Activated T-helper 1 cell treated with Interleukin-2 at 50 U/mL for 16 hours (primary cell): ENCODE data around the gene DNAI1.
"Not testable (repeated sequence)": the region's sequence is repeated elsewhere in the genome, so short reads cannot be mapped to it uniquely, and the experiment has no call there.

ENCODE experiments used
- DNase-seq: peaks from one replicate; pipeline ENCODE4 v3.0.0-alpha.2; 2020; ENCODE audit warnings: low read depth

Gene DNAI1

DNA sequence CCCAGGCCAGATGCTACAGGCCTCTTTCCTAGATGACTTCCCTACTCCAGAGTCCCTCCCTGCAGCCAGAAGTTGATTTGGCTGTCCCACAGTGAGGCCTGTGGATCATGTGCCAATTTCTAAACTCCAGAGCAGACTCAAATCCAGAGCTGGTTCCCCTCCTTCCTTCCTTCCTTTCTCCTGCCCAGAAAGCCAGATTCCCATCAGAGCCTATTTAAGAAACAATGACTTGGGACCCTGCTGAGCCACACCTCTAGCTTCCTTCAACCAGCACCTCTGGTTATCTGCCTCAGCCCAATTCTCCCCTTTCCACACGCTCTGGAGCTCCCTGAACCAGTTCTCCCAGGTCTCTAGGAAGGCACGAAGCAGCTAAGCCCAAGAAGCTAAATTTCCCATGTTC lies 7.5 kb upstream of the DNAI1 start:
- DNase-seq, result no peak

DNA sequence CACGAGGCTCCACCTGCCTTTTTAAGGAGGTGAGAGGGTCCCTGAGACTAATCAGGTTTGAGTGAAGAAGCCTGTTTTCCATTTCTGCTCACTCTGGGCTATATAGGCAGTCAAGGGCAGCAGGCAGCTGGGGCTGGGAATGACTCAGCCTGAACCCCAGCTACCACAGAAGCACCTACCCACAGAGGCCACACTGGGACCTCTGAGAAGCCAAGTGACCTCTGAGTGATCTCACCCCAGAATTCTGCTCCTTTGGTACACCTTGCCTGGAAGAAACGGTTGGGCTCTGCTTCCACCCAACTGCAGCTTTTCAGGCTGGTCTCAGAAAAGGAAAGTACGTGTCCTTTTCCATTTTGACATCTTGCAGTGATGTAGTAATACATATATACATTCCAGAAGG lies 7.1 kb upstream of the DNAI1 start:
- DNase-seq, result no peak

DNA sequence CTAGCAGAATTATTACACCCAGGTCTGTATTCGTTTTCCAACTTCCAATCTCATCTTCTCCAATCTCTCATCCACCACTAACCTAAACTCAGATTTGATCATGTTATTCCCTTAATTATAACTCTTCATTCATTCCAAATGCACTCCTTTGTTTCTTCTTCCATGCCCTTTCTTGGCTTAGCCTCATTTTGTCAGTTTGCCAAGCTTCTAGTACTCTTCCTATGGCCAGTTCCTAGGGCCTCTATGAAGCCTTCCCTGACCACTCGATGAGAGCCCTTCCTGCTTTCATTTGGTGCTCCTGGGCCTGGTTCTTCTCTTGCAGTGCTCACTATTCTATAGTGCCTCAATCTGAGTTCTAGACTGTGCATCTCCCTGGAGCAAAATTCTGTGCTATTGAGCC lies 6.0 kb upstream of the DNAI1 start:
- DNase-seq, result no peak

DNA sequence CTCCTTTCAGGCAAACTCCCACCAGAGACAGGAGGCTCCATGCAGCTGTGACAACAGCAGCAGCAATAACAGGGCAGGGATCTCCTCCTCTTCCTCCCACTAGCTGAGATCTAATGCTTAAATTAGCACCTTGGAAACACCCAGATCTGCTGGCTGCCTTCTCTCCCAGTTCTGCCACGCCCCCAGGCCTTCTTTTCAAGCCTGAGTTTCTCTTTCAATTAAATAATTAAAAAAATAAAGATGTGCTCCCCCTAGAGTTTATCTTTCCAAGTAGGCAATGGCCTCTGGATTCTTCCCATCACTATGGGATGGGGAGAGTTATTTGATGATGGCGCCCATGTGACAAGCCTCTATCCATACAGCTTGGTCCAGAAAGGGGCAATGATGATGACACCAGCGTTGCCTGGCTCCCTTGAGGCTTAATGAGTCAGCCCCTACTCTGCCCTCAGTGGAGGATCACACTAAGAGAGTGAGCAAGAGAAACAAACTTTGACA lies 4.0 kb upstream of the DNAI1 start:
- no peak for DNase-seq

DNA sequence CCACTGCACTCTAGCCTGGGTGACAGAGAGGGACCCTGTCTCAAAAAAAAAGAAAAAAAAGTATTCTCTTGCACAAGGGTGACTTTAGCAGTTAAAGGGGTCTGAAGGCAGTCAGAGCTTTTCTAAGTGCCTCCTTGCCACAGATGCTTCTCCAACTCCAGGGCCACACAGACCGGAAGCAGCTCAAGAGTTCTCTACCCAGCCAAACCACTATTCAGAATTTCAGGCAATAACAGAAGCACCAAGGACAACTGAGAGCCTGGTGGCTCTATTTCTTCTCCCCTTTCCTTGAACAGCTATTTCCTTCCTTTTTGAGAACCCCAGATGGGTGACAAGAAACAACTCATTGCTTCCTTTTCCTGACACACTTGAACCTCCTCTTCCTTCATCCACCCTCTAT lies 2.5 kb upstream of the DNAI1 start:
- no peak for DNase-seq

DNA sequence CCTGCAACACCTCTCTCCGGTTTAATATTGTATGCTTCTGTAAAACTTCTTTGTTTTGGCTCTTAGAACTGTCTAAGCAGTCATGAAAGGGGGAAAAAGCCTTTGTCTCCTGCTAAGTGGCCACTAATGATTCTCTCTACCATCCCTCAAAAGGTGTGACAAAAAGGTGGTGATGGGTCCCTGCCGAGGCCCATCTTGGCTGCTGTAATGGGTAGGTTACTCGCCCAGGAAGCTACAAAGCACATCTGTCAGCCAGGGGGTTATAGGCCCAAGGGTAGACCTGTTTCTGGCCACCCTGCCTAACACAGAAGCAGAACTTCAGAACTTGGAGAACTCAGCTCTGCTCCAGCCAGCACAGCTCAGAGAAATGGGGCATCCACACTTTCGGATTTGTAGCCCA lies 1.9 kb upstream of the DNAI1 start:
- no peak for DNase-seq

DNA sequence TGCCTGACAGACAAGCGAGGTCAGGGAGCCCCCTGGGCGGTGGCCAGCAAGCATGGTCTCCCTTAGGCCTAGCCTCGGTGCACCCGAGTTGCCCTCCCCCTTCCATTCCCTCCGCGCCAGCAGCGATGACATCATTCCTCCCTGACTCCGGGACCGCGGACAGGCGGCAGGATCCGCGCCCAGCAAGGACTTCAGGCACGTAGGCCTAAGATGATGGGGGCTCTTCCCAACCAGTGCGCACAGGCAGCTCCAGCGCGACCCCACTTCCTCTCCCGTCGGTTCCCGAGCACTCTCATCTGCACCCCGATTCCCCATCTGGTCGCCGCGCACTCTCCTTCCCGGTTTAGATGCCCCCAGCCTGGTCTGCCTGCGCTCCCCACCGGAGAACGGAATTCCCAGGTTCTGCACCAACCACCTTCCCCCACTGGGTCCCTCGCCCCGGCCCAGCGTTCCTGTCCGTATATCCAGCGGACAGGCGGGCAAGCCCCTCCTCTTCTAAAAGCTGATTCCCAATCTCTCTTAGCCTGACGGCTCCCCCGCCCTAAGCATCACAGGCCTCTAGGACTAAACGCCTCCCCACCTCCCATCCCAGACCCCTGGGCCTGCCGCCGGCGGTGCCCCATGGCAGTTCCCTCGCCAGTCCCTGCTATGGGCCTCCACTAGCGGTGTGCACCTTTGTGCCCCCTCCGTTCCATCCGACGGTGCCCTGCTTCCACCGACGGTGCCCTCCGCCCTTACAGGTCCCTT lies 1.2 kb upstream of the DNAI1 start:
- no peak for DNase-seq

DNA sequence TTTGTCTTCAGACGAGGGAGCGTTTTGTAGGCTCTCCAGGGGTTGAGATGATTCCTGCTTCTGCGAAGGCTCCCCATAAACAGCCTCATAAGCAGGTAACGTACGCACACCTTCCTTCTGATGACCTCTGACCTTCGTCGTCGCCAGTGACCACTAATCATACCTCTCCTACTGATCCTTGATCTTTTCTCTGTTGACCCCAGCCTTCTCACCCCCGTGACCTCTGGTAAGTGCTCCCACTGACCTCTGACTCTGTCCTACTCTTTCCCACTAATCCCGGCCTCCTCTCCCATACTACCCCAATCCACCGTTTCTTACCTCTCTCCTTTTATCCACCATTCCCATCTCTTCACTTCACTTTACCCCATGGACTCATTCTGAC lies 345 bp downstream of the DNAI1 start:
- no peak for DNase-seq

DNA sequence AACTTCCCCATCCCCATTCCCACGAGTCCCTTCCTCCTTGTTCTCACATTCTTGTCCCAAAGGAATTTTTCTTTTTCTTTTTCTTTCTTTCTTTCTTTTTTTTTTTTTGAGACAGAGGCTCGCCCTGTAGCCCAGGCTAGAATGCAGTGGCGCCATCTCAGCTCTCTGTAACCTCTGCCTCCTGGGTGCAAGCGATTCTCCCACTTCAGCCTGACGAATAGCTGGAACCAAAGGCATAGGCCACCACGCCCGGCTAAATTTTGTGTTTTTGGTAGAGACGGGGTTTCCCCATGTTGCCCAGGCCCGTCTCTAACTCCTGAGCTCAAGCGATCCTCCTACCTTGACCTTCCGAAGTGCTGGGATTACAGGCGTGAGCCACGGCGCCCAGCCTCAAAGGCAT lies 751 bp downstream of the DNAI1 start:
- DNase-seq, result no peak

DNA sequence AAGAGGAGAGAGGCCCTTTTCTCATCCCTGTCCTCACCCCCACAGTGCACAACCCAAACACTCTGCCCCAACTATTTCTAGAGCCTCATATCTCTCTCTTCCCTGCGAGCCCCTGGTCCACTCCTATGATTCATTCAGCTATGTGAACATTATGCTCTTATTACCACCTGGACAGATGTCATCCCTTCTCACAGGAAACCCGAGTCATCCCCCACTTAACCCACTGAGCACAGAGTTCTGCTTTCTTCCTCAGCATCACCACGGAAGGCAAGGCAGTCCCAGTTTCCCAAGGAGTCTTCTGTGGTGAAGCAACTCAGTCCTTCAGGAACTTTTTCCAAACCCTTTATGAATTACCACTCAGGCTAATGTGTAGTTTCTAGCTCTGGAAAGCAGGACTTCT lies 1.3 kb downstream of the DNAI1 start:
- no peak for DNase-seq

DNA sequence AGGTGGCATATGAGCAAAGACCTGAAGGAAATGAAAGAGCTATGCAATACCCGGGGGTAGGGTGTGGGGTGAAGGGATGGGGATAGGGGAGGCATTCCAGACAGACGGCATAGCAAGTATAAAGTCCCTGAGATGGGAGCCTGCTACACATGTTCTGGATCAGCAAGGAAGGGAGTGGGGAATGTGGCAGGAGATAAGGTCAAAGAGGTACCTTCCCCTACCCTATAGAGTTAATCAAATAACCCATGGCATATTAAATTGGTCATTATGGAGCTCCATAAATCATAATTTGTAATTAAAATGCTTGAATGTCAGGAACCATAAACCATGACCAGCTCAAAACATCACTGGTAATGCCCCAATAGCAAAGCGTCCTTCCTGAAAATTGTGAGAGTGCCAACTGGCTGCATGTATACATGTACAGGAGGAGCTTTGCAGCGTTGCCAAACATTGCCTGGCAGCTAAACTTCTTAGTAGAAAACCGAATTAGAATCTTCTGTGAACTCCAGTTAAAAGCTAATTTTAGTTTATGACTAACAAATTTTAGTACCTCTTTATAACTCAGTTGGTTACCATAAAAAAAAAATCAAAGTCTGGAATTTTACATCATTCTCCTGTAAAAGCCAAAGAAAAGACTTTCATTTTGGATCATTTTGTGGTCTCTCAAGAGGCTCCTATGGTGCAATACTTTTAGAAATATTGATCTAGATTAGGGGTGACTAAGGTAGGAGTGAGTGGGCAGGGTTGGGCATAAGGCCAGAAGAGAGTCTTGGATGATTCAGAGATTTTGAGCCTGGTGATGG lies 4.7 kb downstream of the DNAI1 start:
- DNase-seq, result no peak

DNA sequence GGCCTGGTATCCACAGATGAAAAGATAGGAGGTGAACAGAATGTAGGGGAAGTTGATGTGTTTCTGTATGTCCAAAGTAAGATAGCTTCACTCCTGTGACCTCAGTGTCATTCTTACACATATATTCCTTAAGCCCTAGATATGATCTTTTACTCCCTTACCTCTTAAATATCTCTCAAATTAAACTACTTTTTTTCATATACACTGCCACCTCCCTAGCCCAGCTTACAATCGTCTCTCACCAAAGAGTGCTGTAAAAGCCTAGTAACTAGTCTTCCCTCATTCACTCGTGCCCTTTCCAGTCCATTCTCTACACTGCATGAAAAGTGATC lies 5.3 kb downstream of the DNAI1 start:
- no peak for DNase-seq

DNA sequence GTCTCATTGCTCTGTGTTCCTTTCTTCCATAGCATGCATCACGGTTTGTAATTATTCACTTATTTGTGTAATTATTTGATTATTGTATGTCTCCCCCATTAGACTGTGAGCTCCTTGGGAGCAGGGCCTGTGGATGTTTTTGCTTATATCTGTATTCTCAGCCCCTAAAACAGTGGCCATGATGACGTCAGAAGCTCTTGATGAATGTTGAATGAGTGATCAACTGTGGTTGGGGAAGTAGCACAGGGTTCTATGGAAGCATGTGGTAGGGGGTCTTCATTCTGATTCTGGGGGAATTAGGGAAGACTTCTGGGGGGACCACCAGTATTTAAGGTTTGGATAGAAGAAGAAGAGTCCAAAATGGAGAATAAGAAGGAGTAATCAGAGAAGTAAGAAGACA lies 6.0 kb downstream of the DNAI1 start:
- no peak for DNase-seq

DNA sequence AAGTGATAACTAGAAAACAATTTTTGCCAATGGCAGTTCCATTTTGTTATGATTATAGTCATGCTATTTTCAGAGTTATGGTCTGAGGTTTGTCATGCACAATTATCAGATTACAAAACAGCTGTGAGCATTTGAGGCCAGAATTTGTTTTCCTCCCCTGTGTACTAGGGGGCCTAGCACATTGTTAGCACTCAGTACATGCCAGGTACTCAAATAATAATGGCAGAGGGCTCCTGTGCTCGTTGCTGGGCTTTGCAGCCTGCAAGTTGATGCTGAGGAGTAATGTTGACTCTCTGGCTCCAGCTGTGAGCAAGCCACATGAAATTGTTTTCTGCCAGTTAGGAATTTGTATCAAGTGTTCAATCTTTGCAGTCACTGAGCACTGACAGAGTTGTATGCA lies 6.9 kb downstream of the DNAI1 start:
- no peak for DNase-seq

DNA sequence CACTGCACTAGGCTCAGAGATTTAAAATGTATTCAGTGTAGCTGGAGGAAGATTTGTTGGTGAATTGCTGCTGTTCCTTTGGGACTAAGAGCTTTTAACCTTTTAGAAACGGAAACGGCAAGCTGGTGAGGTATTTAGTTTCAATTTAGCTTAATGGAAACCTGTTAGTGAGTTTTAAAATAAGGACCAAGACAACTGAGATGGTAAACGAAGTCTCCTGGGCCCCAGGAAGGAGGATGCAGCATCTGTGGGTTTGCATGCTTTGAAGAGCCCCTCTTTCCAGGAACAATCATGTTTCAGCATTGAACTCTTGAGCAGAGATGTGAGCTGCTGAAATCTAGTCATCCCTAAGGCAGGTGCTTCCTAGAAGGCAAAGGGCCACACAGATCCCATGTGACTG lies 16.5 kb downstream of the DNAI1 start:
- DNase-seq, result no peak

DNA sequence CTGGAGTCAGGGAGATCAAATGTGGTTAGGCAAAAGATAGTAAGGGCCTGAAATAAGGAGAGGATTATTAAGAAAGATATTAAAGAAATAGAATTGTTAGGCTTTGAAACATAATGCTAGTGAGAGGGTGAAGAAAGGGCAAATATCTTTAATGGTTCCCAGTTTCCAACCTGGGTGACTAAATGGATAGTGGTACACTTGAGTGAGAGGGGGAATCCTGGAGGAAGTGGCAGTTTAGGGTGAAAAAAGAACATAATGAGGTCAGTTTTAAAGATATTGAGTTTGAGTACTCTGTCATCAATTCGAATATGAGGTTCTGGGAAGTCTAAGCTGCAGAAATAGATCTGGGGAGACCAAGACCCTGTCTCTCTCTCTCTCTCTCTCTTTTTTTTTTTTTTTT lies 18.9 kb downstream of the DNAI1 start:
- DNase-seq, result no peak

DNA sequence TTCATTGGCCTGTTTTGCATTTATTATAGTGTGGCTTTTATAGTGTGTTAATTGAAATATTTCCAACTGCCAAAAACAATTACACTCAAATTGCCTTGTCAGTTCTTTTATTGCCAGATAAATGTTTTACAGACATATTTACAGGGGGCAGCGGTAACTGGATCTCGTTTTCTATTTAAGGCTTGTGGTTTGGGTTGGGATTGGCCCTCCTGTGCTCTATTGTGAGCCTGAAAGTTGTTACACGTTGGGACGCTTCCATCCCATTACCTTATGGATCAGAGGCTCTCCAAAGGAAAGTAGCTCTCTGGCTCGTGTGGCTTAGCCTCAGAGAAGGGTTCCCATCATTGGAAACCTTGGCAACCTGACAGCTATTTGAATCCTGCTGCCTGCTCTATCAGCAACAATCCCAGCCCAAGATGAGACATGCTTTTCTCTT lies 20.8 kb downstream of the DNAI1 start:
- DNase-seq, result no peak

DNA sequence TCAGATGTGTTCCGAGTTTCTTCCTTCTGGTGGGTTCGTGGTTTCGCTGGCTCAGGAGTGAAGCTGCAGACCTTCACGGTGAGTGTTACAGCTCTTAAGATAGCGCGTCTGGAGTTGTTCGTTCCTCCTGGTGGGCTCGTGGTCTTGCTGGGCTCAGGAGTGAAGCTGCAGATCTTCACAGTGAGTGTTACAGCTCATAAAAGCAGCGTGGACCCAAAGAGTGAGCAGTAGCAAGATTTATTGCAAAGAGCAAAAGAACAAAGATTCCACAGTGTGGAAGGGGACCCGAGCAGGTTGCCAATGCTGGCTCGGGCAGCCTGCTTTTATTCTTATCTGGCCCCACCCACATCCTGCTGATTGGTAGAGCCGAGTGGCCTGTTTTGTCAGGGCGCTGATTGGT lies 23.0 kb downstream of the DNAI1 start:
- not testable (repeated sequence) for DNase-seq

DNA sequence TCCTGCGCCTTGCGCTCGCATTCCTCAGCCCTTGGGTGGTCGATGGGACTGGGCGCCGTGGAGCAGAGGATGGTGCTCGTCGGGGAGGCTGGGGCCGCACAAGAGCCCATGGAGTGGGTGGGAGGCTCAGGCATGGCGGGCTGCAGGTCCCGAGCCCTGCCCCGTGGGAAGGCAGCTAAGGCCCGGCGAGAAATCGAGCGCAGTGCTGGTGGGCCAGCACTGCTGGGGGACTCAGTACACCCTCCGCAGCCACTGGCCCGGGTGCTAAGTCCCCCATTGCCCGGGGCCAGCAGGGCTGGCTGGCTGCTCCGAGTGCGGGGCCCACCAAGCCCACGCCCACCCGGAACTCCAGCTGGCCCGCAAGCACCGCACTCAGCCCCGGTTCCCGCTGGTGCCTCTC lies 24.1 kb downstream of the DNAI1 start:
- DNase-seq, result not testable (repeated sequence)

DNA sequence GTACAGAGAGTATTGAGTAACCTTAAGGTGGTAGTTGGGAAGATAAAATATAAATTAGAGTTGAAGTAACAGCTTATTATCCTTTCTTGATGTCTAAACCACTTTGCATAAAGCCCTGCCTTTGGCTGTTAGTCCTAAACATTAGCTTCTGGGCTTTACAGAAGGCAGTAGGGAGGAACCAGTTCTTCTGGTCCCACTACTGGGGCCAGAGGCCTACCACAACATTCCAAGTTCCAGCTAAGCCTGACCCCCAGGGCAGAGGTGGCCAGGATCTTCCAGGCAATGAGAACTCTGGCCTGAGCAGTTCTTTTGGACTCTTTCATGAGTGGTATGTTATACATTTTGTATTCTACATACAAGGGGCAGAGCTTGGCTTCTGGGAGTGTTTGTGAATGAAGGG lies 26.1 kb downstream of the DNAI1 start:
- DNase-seq, result no peak

DNA sequence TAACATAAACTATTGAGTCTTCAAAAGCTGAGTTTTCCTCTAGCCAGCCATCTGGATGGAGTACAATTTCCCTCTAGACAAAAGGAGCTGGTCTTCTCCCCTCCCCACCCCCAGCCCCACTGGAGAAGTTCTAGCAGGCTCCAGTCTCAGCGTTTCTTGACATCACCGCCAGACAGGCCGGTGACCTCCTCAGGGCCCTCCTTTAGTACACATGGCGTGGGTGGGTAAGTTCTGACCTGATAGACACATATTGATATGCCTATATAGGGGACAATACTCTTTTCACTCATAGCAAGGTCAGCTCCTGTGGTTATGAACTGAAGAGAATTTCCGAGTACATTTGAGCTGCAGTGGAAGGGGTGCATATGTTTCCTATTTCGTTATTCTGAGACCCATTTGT lies 27.2 kb downstream of the DNAI1 start:
- no peak for DNase-seq

DNA sequence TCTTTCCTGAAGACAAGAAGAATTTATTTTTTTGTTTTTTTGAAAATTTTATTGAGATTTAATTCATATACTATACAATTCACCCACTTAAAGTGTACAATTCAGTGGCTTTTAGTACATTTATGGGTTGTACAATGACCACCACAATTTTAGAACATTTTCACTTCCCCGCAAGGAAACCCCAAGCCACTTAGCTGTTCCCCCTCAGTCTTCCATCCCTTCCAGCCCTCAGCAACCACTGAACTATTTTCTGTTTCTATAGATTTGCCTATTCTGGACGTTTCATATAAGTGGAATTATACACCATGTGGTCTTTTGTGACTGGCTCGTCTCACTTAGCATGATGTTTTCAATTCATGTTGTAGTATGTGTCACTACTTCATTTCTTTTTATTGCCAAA lies 28.0 kb downstream of the DNAI1 start:
- DNase-seq, result no peak

DNA sequence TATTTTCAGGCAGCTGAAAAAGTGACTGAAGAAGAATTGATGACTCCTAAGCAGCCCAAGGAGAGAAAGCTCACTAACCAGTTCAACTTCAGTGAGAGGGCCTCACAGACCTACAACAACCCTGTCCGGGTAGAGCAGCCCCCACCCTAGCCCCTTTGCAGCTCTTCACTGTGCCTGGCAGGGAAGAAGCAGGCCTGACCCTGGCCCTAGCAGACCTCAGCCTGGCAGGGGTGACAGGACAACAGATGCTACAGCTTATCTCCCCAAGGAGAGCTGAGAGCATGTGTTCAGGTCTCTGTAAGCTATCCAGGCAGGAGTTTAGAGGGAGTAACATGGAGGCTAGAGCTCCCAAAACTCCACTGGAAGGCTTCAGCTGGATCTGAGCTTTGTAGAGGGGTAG lies 31.8 kb downstream of the DNAI1 start:
- no peak for DNase-seq

DNA sequence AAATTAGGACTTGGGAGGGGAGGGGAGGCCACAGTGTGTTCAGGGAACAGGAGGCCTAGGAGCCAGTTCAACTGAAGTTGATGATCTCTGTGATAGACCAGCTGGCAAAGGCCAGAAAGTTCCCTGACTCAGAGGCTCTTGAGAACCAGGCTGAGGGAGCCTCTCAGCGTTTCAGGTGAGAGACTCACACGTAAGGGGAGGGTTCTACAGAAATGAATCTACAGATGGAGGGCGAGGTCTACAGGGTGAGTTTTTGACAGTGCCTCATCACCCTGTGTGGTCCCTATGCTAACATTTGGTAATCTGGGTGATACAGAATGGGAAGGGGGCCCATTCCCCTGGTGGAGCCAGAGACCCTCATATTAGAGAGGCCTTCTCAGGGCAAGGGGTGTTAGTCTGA lies 32.2 kb downstream of the DNAI1 start:
- DNase-seq, result no peak
